Retina (tissue), 1 donor: ENCODE data around the gene ZNF366.
A peak's percentile ranks its signal among the peaks of the same experiment; 100 is the strongest.

Experiments
- DNase-seq: peaks from one replicate; pipeline ENCODE4 v3.0.0-alpha.2; 2016

ZNF366 gene

GRCh38 chr5:72487177-72487576 is 20.0 kb downstream of the ZNF366 start:
- no peak for DNase-seq

- no peak for DNase-seq
Measured at GRCh38 chr5:72486371-72486770, 20.8 kb downstream of the ZNF366 start.

- no peak for DNase-seq
Measured at GRCh38 chr5:72485430-72485974, 21.7 kb downstream of the ZNF366 start.

- no peak for DNase-seq
Measured at GRCh38 chr5:72482046-72482445, 25.2 kb downstream of the ZNF366 start.

GRCh38 chr5:72480841-72481240 is 26.4 kb downstream of the ZNF366 start:
- DNase-seq, result no peak

GRCh38 chr5:72479921-72480320 is 27.3 kb downstream of the ZNF366 start:
- no peak for DNase-seq

- DNase-seq, result no peak
Measured at GRCh38 chr5:72478684-72479083, 28.5 kb downstream of the ZNF366 start.

- DNase-seq, result no peak
Measured at GRCh38 chr5:72478276-72478675, 28.9 kb downstream of the ZNF366 start.

GRCh38 chr5:72477644-72478043 is 29.6 kb downstream of the ZNF366 start:
- no peak for DNase-seq

- no peak for DNase-seq
Measured at GRCh38 chr5:72477176-72477575, 30.0 kb downstream of the ZNF366 start.

GRCh38 chr5:72476721-72477120 is 30.5 kb downstream of the ZNF366 start:
- no peak for DNase-seq

- DNase-seq, result no peak
Measured at GRCh38 chr5:72476275-72476674, 30.9 kb downstream of the ZNF366 start.

GRCh38 chr5:72474516-72474915 is 32.7 kb downstream of the ZNF366 start:
- no peak for DNase-seq

- DNase-seq, result peak; percentile 56
Measured at GRCh38 chr5:72474046-72474500, 33.1 kb downstream of the ZNF366 start.

GRCh38 chr5:72472666-72473422 is 34.4 kb downstream of the ZNF366 start:
- no peak for DNase-seq

GRCh38 chr5:72472031-72472430 is 35.2 kb downstream of the ZNF366 start:
- DNase-seq, result no peak

GRCh38 chr5:72470826-72471225 is 36.4 kb downstream of the ZNF366 start:
- DNase-seq, result no peak

GRCh38 chr5:72468606-72469005 is 38.6 kb downstream of the ZNF366 start:
- no peak for DNase-seq

- no peak for DNase-seq
Measured at GRCh38 chr5:72468024-72468423, 39.2 kb downstream of the ZNF366 start.

- DNase-seq, result no peak
Measured at GRCh38 chr5:72467461-72467860, 39.7 kb downstream of the ZNF366 start.

- DNase-seq, result no peak
Measured at GRCh38 chr5:72465601-72466563, 41.3 kb downstream of the ZNF366 start.

- no peak for DNase-seq
Measured at GRCh38 chr5:72465066-72465465, 42.1 kb downstream of the ZNF366 start.

GRCh38 chr5:72464071-72464470 is 43.1 kb downstream of the ZNF366 start:
- no peak for DNase-seq
